A549 treated with CORT108297 at 1 μM for 4 hours (cell line): Measurements from ENCODE around the gene ARMC7. TPM values are rescaled to one million over a fixed set of nuclear protein-coding genes. Genes with fewer than 3 reads are reported as not detected.

Source experiments
- total RNA-seq: library from RNA; stranded (reverse); fragments of 200-300 nt; extraction: Qiagen RNA extraction; gene quantifications from 5 replicates; pipeline ENCODE4 v1.2.3, GENCODE V29; 2022

ARMC7 gene
- total RNA-seq = 17.3 to 22.0 TPM (median 18.5 TPM) in 5 replicates

DNA sequence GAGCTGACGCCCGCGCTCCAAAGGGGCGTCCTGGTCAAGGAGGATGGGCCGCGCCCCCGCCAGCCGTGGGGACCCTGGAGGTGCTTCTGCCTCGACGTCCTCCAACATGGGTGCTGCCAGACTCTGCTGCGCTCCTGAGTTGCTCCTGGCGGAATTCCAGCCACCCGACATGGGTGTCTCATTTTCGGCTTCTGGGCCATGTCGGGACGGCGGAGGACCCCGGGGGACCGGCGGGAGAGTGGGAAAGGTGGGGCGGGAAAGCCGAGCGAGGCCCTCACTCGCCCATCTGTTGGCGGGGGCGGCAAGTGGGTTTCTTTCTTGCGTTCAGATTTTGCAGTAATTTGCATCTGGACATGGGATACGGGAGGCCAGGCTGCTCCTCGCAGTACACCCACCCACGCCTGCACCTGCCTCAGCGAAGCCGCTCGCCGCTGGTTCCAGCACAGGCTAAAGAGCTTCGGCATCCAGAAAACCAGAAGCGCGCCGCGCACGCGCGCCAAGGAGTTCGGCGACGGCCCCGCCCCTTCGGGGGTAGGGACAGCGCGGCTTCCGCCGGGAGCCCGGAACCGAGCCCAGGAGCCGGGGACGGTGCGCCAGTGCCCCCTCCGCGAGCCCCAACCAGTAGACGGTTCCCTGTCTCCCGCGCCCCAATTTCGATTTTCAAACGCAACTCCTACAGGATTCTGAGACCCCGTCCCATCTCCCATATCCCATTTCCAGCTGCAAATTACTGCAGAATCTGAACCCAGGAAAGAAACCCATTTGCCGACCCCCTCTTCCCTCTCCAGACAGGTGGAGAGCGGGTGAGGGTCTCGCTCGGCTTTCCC is at the start of gene ARMC7:
Gene ARMC7 (plus strand): TSS at position 563 of the 827 bp plus-strand sequence. CDS start 320 bp downstream, outside the sequence.

DNA sequence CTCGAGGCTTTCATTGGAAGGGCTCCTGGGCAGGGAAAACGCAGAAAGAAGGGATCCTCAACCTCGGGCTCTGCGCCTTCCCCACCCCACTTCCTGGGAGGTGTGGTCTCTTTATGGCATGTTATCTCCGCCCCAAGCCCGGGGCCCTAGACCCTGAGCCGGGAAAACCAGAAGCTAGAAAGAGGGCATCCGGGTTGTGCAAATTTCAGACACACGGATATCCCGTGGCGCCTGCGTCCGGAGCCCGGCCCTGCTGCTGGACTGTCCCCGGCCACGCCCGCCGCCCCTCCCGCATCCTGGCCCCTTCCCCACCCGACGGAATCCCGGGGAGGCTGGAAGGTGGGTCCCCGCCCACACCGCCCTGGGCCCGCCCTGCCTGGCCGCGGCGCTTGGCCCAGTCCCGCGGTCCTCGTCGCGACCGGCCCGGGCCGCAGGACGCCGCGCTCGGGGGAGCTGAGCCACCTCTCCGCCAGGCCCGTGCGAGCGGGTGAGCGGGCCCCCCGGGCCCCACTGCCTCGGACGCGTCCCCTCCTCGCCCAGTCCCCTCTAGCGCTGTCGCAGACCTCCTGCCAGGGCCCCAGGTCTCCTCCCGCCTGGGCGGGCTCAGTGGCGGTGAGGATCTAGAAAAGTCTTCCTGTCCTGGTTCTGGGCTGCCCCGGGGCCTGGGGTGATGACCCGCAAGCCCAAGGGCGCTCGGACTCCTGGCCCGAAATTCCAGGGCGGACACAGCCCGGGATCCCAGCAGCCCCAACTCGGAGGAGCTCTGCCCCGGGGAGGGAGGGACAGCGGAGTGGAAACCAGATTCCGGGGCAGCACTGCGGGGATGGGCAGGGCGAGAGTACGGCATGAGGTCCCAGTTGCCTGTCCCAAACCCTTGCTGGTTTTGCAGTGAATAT is 22.0 kb upstream of the ARMC7 start, which contains the start of gene SLC16A5:
Gene SLC16A5 (plus strand): TSS at position 397 of the 896 bp plus-strand sequence. CDS start 5,683 bp downstream, outside the sequence.

DNA sequence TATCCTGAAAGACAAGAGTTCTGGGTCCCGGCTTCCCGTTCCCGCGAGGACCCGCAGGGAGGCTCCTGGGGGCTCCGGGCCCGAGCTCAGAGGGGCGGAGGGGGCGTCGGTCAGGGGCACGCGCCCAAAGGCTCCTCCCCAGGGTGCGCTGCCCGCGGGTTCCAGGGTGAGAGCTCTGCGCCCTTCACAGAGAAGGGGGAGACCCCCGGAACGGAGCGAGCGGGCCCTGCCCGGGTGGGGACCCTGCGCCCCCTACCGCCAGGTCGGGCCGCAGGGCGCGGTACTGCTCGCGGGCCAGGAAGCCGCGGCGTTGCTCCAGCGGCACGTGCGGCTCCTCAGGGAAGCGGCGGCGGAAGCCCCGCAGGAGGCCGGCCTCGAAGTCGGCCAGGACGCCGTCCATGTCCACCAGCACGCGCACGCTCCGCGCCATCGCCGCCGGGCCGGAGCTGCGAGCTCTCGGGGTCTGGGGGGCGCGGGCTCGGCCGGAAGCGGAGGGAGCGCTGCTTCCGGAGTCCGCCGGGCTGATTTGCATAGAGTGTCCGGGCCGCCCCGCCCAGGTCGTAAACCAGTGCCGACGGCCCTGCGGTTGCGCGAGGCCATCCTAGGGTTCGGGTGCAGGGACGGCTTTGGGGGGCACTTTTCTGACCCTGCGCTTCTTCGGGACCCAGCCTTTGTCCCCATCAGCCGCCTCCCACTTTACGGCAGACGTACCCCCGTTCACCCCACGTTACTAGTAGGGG is 21.7 kb downstream of the ARMC7 start, which contains the start of gene NT5C:
Gene NT5C (minus strand): TSS at position 465 of the 740 bp plus-strand sequence. CDS start 35 bp downstream, at position 430.

DNA sequence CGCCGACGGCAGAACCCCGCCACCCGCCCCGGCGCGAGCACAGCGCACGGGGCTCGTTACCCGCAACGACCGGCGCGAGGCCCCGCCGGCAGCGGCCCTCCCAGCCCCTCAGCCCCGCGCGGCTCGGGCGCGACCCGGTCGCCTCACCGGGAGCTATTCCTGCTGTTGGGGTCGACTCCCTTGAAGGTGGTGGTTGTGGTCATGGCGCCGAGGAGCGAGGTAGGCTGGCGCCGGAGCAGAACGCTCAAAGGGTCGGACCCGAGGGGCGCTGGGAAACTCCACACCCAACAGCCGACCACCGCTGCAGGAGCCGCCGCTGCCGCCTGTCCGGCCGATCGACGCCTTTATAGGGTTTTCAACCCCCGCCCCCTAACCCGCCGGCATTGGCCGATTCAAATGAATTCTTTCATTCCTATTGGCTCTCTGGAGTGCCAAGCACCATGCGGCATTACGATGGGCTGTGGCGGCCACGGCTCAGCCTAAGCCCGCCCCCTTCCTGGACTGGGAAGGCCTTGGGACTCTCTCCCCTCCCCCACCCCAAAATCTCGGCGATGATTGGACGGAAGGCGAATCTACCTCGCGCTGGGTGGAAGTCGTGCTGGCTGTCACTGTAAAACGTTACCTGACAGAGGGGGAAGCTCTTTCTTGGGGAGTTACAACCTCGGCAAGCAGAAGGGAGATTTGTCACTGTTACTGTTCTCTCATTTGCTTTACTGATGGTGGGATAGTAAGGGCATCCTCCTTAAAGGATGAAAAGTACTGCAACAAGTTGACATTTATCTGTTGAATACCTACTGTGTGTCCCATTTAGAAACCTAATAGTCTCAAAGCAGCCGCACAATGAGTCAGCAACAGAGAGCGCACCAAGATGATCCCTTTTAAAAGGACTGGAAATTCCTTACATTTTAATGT is 44.7 kb downstream of the ARMC7 start, which contains the start of gene JPT1:
Gene JPT1 (minus strand): TSS at position 318 of the 912 bp plus-strand sequence. CDS start 115 bp downstream, at position 203.

Other genes starting within 250 kb of the ARMC7 start
- 48.6 to 77.1 TPM (median 65.5 TPM) in 5 replicates for gene FDXR, start 237.0 kb upstream of the ARMC7 start, total RNA-seq
- gene FADS6, start 216.3 kb upstream of the ARMC7 start, total RNA-seq = 0.06 to 0.12 TPM in 2 of 5 replicates, not detected in the others
- gene USH1G, start 186.7 kb upstream of the ARMC7 start, total RNA-seq = 0.03 to 0.11 TPM (median 0.08 TPM) in 5 replicates
- gene OTOP2, start 185.7 kb upstream of the ARMC7 start, total RNA-seq = 0.05 to 0.08 TPM (median 0.05 TPM) in 4 of 5 replicates, not detected in the other
- 0.05 TPM in 1 of 5 replicates, not detected in the others for gene OTOP3, start 174.1 kb upstream of the ARMC7 start, total RNA-seq
- 6.0 to 9.9 TPM (median 9.0 TPM) in 5 replicates for gene HID1, start 137.2 kb upstream of the ARMC7 start, total RNA-seq
- 37.1 to 57.1 TPM (median 52.4 TPM) in 5 replicates for gene CDR2L, start 122.3 kb upstream of the ARMC7 start, total RNA-seq
- gene MRPL58, start 97.3 kb upstream of the ARMC7 start, total RNA-seq = 76.4 to 81.8 TPM (median 77.9 TPM) in 5 replicates
- gene ATP5PD, start 63.0 kb upstream of the ARMC7 start, total RNA-seq = 451 to 583 TPM (median 485 TPM) in 5 replicates
- gene KCTD2, start 62.7 kb upstream of the ARMC7 start, total RNA-seq = 27.7 to 31.5 TPM (median 29.5 TPM) in 5 replicates
- gene SLC16A5, start 22.0 kb upstream of the ARMC7 start, total RNA-seq = 18.6 to 35.9 TPM (median 32.2 TPM) in 5 replicates
- gene NT5C, start 21.8 kb downstream of the ARMC7 start, total RNA-seq = 73.4 to 135 TPM (median 133 TPM) in 5 replicates
- gene JPT1, start 44.5 kb downstream of the ARMC7 start, total RNA-seq = 762 to 868 TPM (median 811 TPM) in 5 replicates
- 366 to 386 TPM (median 369 TPM) in 5 replicates for gene SUMO2, start 73.0 kb downstream of the ARMC7 start, total RNA-seq
- gene NUP85, start 95.7 kb downstream of the ARMC7 start, total RNA-seq = 91.8 to 113 TPM (median 102 TPM) in 5 replicates
- gene GGA3, start 151.6 kb downstream of the ARMC7 start, total RNA-seq = 23.6 to 32.4 TPM (median 30.9 TPM) in 5 replicates
- gene MRPS7, start 151.9 kb downstream of the ARMC7 start, total RNA-seq = 157 to 184 TPM (median 174 TPM) in 5 replicates
- 31.4 to 39.6 TPM (median 37.2 TPM) in 5 replicates for gene MIF4GD, start 161.3 kb downstream of the ARMC7 start, total RNA-seq
- gene SLC25A19, start 179.5 kb downstream of the ARMC7 start, total RNA-seq = 17.8 to 22.5 TPM (median 20.7 TPM) in 5 replicates